ENCODE data around the gene EPS15.
"Not testable (repeated sequence)": the region's sequence is repeated elsewhere in the genome, so short reads cannot be mapped to it uniquely, and the experiment has no call there.

EPS15 gene

GRCh38 chr1:51519048-51519864 lies at the start of gene EPS15:
TSS of gene EPS15 (minus strand) at chr1:51519266. CDS start at chr1:51519231, 35 bp downstream.
- peak; percentile 83 for DNase-seq

DNA sequence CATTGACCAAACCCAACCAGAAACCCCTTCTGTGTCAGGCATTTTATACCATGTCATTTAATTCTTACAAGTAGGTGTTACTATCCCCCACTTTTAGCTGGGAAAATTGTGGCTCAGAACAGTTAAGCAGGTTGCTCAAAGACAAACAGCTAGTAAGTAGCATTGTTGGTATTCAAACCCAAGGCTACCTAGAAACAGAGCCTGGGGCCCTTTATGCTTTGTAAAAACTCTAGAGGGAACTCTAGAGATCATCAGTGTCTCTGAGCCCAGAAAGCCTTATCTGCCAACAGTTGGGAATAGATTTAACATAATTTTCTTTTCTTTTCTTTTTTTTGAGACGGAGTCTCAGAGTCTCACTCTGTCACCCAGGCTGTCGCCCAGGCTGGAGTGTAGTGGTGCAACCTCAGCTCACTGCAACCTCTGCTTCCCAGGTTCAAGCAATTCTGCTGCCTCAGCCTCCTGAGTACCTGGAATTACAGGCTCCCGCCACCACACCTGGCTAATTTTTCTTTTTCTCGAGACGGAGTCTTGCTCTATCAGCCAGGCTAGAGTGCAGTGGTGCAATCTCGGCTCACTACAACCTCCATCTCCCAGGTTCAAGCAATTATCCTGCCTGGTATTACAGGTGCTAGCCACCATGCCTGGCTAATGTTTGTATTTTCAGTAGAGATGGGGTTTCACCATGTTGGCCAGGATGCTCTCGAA lies 49.3 kb upstream of the EPS15 start:
- DNase-seq, result no peak

GRCh38 chr1:51567653-51568052 lies 48.6 kb upstream of the EPS15 start:
- DNase-seq, result no peak

GRCh38 chr1:51566260-51566659 lies 47.2 kb upstream of the EPS15 start:
- DNase-seq, result no peak

GRCh38 chr1:51565009-51565408 lies 45.9 kb upstream of the EPS15 start:
- DNase-seq, result no peak

DNA sequence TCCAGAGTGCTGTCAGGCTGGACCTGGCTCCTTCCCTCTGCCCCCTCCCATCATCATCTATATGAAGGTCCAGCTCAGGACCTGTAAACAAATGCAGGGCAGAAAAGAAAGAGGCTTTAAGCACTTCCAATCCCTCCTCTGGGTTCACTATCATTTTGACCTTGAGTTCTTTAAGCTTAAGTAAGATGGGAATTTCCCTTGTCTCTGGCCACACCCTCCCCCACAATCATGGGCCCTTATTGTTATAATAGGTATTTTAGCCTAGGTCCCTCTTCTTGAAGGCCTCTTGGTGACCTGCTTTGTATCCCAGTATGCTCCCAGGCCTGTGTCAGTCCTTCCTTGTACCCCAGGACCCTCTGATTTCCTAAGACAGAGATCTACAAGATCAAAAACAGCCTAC lies 45.1 kb upstream of the EPS15 start:
- DNase-seq, result no peak

GRCh38 chr1:51561702-51562101 lies 42.6 kb upstream of the EPS15 start:
- no peak for DNase-seq

GRCh38 chr1:51560895-51561294 lies 41.8 kb upstream of the EPS15 start:
- not testable (repeated sequence) for DNase-seq

GRCh38 chr1:51560034-51560433 lies 41.0 kb upstream of the EPS15 start:
- DNase-seq, result no peak

DNA sequence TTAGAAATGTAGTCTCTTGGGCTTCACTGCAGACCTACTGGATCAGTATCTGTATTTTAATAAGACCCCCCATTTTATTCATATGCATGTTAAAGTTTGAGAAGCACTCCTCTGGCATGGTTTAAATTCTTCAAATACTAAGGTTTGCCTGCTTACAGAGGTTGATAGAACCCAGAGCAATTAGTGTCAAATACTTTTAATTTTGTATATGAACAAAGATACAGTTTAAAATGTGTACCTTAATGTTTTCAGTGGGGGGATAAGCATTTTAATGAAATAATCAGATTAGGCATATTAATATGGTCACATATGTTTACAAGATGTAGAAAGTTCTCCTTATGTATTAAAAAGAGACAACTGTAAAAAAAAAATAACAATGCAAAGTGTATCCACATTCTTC lies 40.4 kb upstream of the EPS15 start:
- DNase-seq, result no peak

DNA sequence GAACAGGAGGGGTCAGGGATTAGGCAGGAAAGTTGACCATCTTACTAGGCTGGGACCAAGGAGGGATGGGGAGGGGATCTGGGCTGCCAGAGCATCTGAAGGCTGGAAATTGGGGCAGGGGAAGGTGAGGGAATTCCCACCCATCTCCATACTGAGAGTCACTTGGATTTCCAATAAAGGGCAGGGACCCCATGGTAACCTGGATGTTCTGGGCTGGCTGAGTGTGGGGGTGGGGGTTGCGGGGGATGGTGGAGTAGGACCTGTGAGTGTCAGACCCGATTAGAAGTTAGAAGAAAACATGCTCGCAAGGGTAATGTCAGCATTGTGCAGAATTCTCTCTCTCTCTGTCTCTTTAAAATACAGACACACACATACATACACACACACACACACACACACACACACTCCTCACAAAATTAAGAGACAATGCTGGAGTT lies 40.0 kb upstream of the EPS15 start:
- DNase-seq, result no peak

- DNase-seq, result no peak
Observed at GRCh38 chr1:51558375-51558924, 39.4 kb upstream of the EPS15 start.

DNA sequence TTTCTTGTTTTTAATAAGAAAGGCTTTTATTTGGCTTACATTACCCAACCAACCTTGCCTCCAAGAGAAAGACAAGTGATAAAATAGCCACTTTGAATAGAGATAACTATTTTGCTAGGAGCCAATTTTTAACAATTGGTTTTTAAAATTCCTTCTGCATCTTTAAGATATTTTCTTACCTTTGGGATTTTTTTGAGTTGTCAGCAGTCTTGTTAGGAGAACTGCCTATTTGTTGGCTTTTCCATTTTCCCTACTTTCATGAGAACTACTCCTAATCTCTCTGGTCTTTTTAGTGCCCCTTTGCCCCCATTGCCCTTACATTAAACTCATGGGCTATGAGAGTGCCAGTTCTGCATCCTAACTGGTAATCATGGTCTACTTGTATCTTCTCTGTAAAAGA lies 38.1 kb upstream of the EPS15 start:
- DNase-seq, result no peak

- no peak for DNase-seq
Observed at GRCh38 chr1:51555866-51556619, 37.0 kb upstream of the EPS15 start.

DNA sequence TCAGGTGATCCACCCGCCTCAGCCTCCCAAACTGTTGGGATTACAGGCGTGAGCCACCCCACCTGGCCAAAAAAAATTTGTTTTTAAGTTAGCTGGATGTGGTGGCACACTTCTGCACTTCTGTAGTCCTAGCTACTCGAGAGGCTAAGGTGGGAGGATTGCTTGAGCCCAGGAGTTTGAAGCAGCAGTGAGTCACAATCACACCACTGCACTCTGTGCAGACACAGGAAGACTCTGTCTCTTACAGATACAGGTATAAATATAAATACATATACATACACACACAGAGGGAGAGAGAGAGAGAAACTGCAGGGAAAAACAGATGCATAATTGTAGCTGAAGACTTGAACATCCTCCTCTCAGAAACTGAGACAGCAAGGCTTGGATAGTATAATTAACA lies 34.8 kb upstream of the EPS15 start:
- DNase-seq, result no peak

- DNase-seq, result no peak
Observed at GRCh38 chr1:51552929-51553807, 34.1 kb upstream of the EPS15 start.

- no peak for DNase-seq
Observed at GRCh38 chr1:51551848-51552296, 32.8 kb upstream of the EPS15 start.

DNA sequence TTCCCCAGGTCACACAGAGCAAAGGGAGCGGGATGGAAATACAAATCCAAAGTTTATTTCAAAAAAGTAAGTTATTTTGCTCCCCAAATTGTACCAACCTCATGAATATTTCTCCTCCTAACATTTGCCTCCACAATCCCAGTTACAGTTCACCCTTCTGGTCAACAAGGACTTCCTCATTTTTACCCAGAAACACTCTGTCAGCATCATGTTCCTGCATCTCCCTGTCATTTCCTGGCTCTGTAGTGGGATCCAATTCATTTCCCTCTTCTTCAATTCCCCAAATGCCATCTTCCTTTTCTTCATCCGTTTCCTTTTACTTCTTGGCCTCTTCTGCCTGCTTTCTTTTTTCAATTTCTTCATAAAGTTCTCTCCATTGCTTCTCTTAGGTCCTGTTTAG lies 32.0 kb upstream of the EPS15 start:
- no peak for DNase-seq

DNA sequence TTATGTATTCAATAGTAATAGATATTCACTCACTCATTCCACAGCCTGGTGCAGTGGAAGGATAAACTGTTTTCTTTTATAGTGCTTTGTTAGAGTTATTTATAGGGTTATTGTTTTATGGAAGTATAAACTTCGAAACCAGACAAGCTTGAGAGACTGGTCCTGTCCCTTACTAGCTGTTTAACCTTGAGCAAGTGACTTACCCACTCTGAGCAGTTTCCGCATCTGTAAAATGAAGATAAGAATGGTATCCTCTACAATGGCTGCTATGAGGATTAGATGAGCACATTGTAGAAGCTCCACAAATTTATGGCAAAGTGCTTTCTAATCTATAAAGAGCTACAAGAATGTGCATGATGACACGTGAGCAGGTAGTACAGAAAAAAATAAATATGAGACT lies 30.8 kb upstream of the EPS15 start:
- DNase-seq, result no peak

- no peak for DNase-seq
Observed at GRCh38 chr1:51549016-51549619, 30.1 kb upstream of the EPS15 start.

- DNase-seq, result no peak
Observed at GRCh38 chr1:51543858-51544257, 24.8 kb upstream of the EPS15 start.

Measured in activated CD4-positive, CD25-positive, alpha-beta regulatory T cell treated with anti-CD3 and anti-CD28 coated beads, Interleukin-2, amount 50 U/mL, for 72 hours (primary cell).